Nephron progenitor cell (in vitro differentiated cells): ENCODE results near the gene ACKR3.

Experiments used
- DNase-seq: peaks from one replicate; pipeline ENCODE4 v3.0.0; 2021
- H3K27ac Mint-ChIP-seq: 2 replicates; pipeline ENCODE4 v1.8.0; 2021; ENCODE audit warnings: mild to moderate bottlenecking, moderate library complexity, mixed read lengths
- H3K27me3 Mint-ChIP-seq: 2 replicates; pipeline ENCODE4 v1.8.0; 2021; ENCODE audit warnings: mild to moderate bottlenecking, low read depth, mixed read lengths; ENCODE audit not compliant: poor library complexity
- H3K36me3 Mint-ChIP-seq: 2 replicates; pipeline ENCODE4 v1.8.0; 2021; ENCODE audit warnings: low read depth, mixed read lengths
- H3K4me1 Mint-ChIP-seq: 2 replicates; pipeline ENCODE4 v1.8.0; 2021; ENCODE audit warnings: mixed read lengths
- H3K4me3 Mint-ChIP-seq: 2 replicates; pipeline ENCODE4 v1.8.0; 2021; ENCODE audit warnings: mild to moderate bottlenecking, moderate library complexity, mixed read lengths
- H3K9me3 Mint-ChIP-seq: 2 replicates; pipeline ENCODE4 v1.8.0; 2021; ENCODE audit warnings: mild to moderate bottlenecking, moderate library complexity, mixed read lengths
- CTCF ChIP-seq: fragments of 200-600 bp; sonication (generic); IDR thresholded peaks from 2 replicates; pipeline ENCODE4 v1.5.0; 2021; ENCODE audit warnings: antibody characterized with exemption

ACKR3 gene

GRCh38 chr2:236590846-236591245, 21.2 kb downstream of the ACKR3 start:
- no peak for TF ChIP-seq CTCF
- peaks cover 5% of the 10 kb centered on the region for H3K27me3 Mint-ChIP-seq
- no peak overlapping the region for H3K4me3 Mint-ChIP-seq
- H3K9me3 Mint-ChIP-seq = peaks cover 10% of the 10 kb centered on the region
- no peak for DNase-seq
- H3K36me3 Mint-ChIP-seq = no peaks in the 10 kb centered on the region
- no peaks in the 10 kb centered on the region for H3K4me1 Mint-ChIP-seq
- H3K27ac Mint-ChIP-seq = no peak overlapping the region

GRCh38 chr2:236592821-236593220, 23.2 kb downstream of the ACKR3 start:
- no peak overlapping the region for H3K4me3 Mint-ChIP-seq
- no peaks in the 10 kb centered on the region for H3K4me1 Mint-ChIP-seq
- TF ChIP-seq CTCF = no peak
- H3K27ac Mint-ChIP-seq = no peak overlapping the region
- H3K36me3 Mint-ChIP-seq = no peaks in the 10 kb centered on the region
- no peak for DNase-seq
- peaks cover 9% of the 10 kb centered on the region for H3K27me3 Mint-ChIP-seq
- no peaks in the 10 kb centered on the region for H3K9me3 Mint-ChIP-seq

- Mint-ChIP-seq H3K9me3 (no peaks in the 10 kb centered on the region), H3K27ac (no peak overlapping the region), H3K4me1 (no peaks in the 10 kb centered on the region), H3K36me3 (no peaks in the 10 kb centered on the region), H3K4me3 (no peak overlapping the region), H3K27me3 (peaks cover 9% of the 10 kb centered on the region)
- DNase-seq = no peak
- no peak for TF ChIP-seq CTCF
These were observed 23.9 kb downstream of the ACKR3 start for GRCh38 chr2:236593531-236593930.

- H3K4me3 Mint-ChIP-seq = no peak overlapping the region
- no peak for TF ChIP-seq CTCF
- H3K9me3 Mint-ChIP-seq = no peaks in the 10 kb centered on the region
- peaks cover 9% of the 10 kb centered on the region for H3K27me3 Mint-ChIP-seq
- no peaks in the 10 kb centered on the region for H3K36me3 Mint-ChIP-seq
- no peak for DNase-seq
- no peaks in the 10 kb centered on the region for H3K4me1 Mint-ChIP-seq
- no peak overlapping the region for H3K27ac Mint-ChIP-seq
These were observed 24.3 kb downstream of the ACKR3 start for GRCh38 chr2:236593956-236594355.

GRCh38 chr2:236597629-236598028, 28.0 kb downstream of the ACKR3 start:
- Mint-ChIP-seq H3K36me3 (no peaks in the 10 kb centered on the region), H3K9me3 (no peaks in the 10 kb centered on the region), H3K27me3 (peaks cover 16% of the 10 kb centered on the region), H3K4me3 (no peak overlapping the region), H3K27ac (no peak overlapping the region), H3K4me1 (peaks cover 15% of the 10 kb centered on the region)
- no peak for DNase-seq
- no peak for TF ChIP-seq CTCF

- Mint-ChIP-seq H3K4me1 (peaks cover 29% of the 10 kb centered on the region), H3K9me3 (no peaks in the 10 kb centered on the region), H3K27ac (no peak overlapping the region), H3K4me3 (no peak overlapping the region), H3K27me3 (peaks cover 16% of the 10 kb centered on the region), H3K36me3 (no peaks in the 10 kb centered on the region)
- no peak for DNase-seq
- TF ChIP-seq CTCF = no peak
These were observed 29.4 kb downstream of the ACKR3 start for GRCh38 chr2:236599059-236599458.
